Right lobe of liver (tissue), 6 donors: ENCODE results near the gene GEMIN4. TPM values are rescaled to one million over a fixed set of nuclear protein-coding genes. Genes with fewer than 3 reads are reported as not detected.

Source experiments
- ATAC-seq, 4 donors: fragments of 200-7000 bp; cut with Tn5 transposase; one replicate each; pipeline ENCODE4 v1.9.1; 2020; ENCODE audit warnings: mild to moderate bottlenecking in 4 of 4, moderate library complexity in 4 of 4
- DNase-seq, 3 donors: peaks; one replicate each; pipeline ENCODE4 v3.0.0-alpha.2; 2020
- H3K27ac ChIP-seq, 3 donors: fragments of 200-600 bp; one replicate each; pipeline ENCODE4 v1.8.0; 2022
- H3K27me3 ChIP-seq, 2 donors: fragments of 200-600 bp; one replicate each; pipeline ENCODE4 v1.8.0; 2022
- H3K36me3 ChIP-seq, 4 donors: fragments of 200-600 bp; sonication (generic) in 1 of 4; one replicate each; pipeline versions ENCODE4 v1.5.1 to v1.8.0; 2017 to 2022; ENCODE audit warnings: control low read depth in 1 of 4
- H3K4me1 ChIP-seq, 4 donors: fragments of 200-600 bp; sonication (generic) in 1 of 4; one replicate each; pipeline versions ENCODE4 v1.5.1 to v1.8.0; 2017 to 2022; ENCODE audit warnings: control low read depth in 1 of 4
- H3K4me3 ChIP-seq, 3 donors: fragments of 200-600 bp; one replicate each; pipeline ENCODE4 v1.8.0; 2022
- H3K9me3 ChIP-seq, 4 donors: fragments of 200-600 bp; sonication (generic) in 1 of 4; one replicate each; pipeline versions ENCODE4 v1.5.1 to v1.8.0; 2017 to 2022; ENCODE audit warnings: control low read depth in 1 of 4
- CTCF ChIP-seq, 4 donors: fragments of 200-600 bp in 3 of 4; fragments of 450-650 bp in 1 of 4; IDR thresholded peaks; one replicate each; pipeline versions ENCODE4 v1.5.1 to v1.8.0; 2016 to 2022; ENCODE audit warnings: antibody characterized with exemption in 4 of 4, mild to moderate bottlenecking in 2 of 4
- POLR2A ChIP-seq: fragments of 450-650 bp; IDR thresholded peaks from one replicate; pipeline ENCODE4 v1.6.1; 2017; ENCODE audit warnings: antibody characterized with exemption, mild to moderate bottlenecking
- WGBS: methylation state at CpG from one replicate; pipeline ENCODE4 v1.1.6; 2018; ENCODE audit warnings: low coverage, low lambda C conversion rate; ENCODE audit not compliant: insufficient coverage; ENCODE audit errors: missing lambda C conversion rate; 5-methylcytosine and 5-hydroxymethylcytosine counted together
- intact Hi-C, 2 donors: fragments of 100-400 bp; cut with DNase I; formaldehyde crosslinking; loops; one replicate each; pipeline versions ENCODE4 v1.11.2 to v1.14.1; 2022
- total RNA-seq, 6 experiments: library from RNA; depleted of rRNA in 2 of 6; stranded (reverse); fragments of >200 nt in 2 of 6; fragmentation: NEBNext Ultra II Directional in 3 of 6; extraction: Animal tissue kit (Norgen Biotek cat#: 25700) in 3 of 6; gene quantifications; one replicate each; pipeline versions ENCODE4 v1.1.0 to v1.2.4, GENCODE V29; 2016 to 2023
- donor health status: DM: no; HTN: yes; CAD: no.
- donor health status: DM: no; HTN: no; CAD: no.
- donor health status: DM: no; HTN: no; CAD: no.
- donor health status: DM: no; HTN: yes; CAD: no.
- donor health status: DM: no; HTN: yes; CAD: no.

GEMIN4 gene
- total RNA-seq, 6 experiments from 2014 or later: 7.1 to 10.1 (median 8.0) TPM

DNA sequence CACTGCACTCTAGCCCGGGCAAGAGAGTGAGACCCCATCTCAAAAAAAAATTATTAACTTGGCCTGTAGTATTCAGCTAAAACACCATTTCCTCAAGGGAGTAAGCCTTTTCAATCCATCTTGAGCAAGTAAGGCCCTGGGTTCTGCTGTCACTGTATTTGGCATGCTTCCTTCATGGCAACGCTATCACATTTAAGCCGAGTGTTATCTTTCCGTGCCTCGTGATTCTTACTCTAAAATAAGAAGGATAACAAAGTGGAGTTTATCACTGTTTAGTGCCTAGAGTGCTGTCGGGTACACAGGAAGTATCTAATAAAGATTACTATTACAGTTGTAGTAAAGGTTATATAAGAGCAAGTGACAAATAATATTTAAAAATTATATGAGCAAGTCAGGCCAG lies 46.2 kb downstream of the GEMIN4 start:
- ATAC-seq (peak; percentile 27 to 53 (median 33)), DNase-seq (no peak)
- no peaks in the 10 kb centered on the region for H3K9me3 ChIP-seq
- intact Hi-C loops: loop anchor here in 1 of 2 donors (5.0 kb wide), 1 partner anchor 289 kb away; no protein-coding TSS in a partner anchor
- H3K4me1 ChIP-seq: no peaks in the 10 kb centered on the region
- no peaks in the 10 kb centered on the region for H3K27me3 ChIP-seq
- no peak overlapping the region for H3K27ac ChIP-seq
- H3K4me3 ChIP-seq: no peak overlapping the region
- 55% methylated on average over 6 of the region's 6 CpGs for whole genome bisulfite sequencing
- no peak for TF ChIP-seq CTCF (IDR thresholded peaks at IDR 0.05)
- TF ChIP-seq POLR2A: no peak
- H3K36me3 ChIP-seq: peaks cover 0 to 27% (median 9%) of the 10 kb centered on the region in 4 donors

GRCh38 chr17:705011-705410 lies 47.1 kb downstream of the GEMIN4 start:
- TF ChIP-seq CTCF (IDR thresholded peaks at IDR 0.05) (no peak), POLR2A (no peak)
- Histone ChIP-seq H3K4me1 (no peaks in the 10 kb centered on the region), H3K4me3 (no peak overlapping the region), H3K27me3 (no peaks in the 10 kb centered on the region), H3K27ac (no peak overlapping the region), H3K36me3 (peaks cover 0 to 22% (median 8%) of the 10 kb centered on the region in 4 donors), H3K9me3 (no peaks in the 10 kb centered on the region)
- DNase-seq: no peak
- 70% methylated on average over 1 of the region's 1 CpG for WGBS
- intact Hi-C loops: loop anchor here in 1 of 2 donors (5.0 kb wide), 1 partner anchor 288 kb away; no protein-coding TSS in a partner anchor
- ATAC-seq: no peak

DNA sequence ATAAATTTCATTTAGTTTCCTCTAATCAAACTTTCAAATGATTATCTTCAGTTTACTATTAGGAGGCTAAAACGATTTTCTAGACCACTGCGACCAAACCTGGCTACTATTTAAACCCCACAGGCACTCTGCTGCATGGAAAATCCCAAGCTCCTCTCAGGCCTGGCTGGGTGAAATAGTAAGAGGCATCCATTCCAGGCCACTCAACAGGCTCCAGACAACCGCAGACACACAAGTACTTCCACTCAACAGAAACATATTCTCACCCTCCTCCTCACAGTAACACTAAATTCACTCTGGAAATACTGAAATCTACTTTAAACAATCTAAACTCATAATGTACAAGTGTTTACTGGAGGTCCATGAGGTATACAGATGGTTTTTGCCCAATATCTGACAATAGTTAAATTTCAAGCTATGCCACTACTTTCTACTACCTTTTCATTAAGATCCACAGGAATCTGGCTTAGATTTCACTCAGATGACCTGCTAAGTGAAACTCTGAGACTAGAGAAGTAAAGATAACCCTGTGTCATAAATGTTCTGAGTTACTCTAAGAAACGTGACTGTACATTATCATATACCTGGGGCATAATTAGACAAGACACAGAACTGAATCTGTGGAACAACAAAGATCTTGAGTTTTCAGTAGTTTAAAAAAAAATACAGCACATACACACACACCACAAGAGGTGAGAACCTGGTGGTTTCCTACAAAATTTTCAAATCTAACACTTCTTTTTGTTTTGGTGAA lies 47.8 kb downstream of the GEMIN4 start:
- no peaks in the 10 kb centered on the region for H3K27me3 ChIP-seq
- H3K27ac ChIP-seq: no peak overlapping the region
- peaks cover 0 to 14% (median 5%) of the 10 kb centered on the region in 4 donors for H3K36me3 ChIP-seq
- WGBS: 87% methylated on average over 4 of the region's 4 CpGs
- DNase-seq (no peak), ATAC-seq (no peak)
- H3K4me3 ChIP-seq: no peak overlapping the region
- H3K4me1 ChIP-seq: peaks cover 0 to 4% (median 0%) of the 10 kb centered on the region in 4 donors
- TF ChIP-seq POLR2A (no peak), CTCF (IDR thresholded peaks at IDR 0.05) (no peak)
- intact Hi-C loops: no loop called here
- no peaks in the 10 kb centered on the region for H3K9me3 ChIP-seq

- H3K27ac ChIP-seq: no peak overlapping the region
- H3K4me3 ChIP-seq: no peak overlapping the region
- 77% methylated on average over 8 of the region's 12 CpGs for WGBS
- peaks cover 0 to 9% (median under 1%) of the 10 kb centered on the region in 4 donors for H3K36me3 ChIP-seq
- DNase-seq: no peak
- no peak for TF ChIP-seq CTCF (IDR thresholded peaks at IDR 0.05)
- no peaks in the 10 kb centered on the region for H3K27me3 ChIP-seq
- ATAC-seq: no peak
- intact Hi-C loops: no loop called here
- no peaks in the 10 kb centered on the region for H3K9me3 ChIP-seq
- peaks cover 0 to 4% (median 0%) of the 10 kb centered on the region in 4 donors for H3K4me1 ChIP-seq
Observed at GRCh38 chr17:703081-703875, 48.8 kb downstream of the GEMIN4 start.
